DMS 273 (cell line): ENCODE data around the gene WDR86.

Experiments used
- DNase-seq: peaks from one replicate; lab custom pipeline; 2025; ENCODE audit not compliant: unreplicated experiment; lab: John Stamatoyannopoulos, UW

The WDR86 gene

DNA sequence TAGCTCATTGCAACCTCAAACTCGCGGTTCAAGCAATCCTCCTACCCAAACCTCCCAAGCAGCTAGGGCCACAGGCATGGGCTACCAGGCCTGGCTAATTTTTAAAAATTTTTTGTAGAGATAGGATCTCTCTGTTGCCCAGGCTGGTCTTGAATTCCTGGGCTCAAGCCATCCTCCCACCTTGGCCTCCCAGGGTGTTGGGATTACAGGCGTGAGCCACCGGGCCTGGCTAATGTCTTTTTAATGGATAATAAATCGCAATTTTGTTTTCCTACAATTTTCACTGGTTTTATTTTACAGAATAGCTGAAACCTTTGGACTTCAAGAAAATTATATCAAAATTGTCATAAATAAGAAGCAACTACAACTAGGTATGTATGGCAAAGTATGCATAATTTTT, 57.3 kb downstream of the WDR86 start:
- no peak for DNase-seq

DNA sequence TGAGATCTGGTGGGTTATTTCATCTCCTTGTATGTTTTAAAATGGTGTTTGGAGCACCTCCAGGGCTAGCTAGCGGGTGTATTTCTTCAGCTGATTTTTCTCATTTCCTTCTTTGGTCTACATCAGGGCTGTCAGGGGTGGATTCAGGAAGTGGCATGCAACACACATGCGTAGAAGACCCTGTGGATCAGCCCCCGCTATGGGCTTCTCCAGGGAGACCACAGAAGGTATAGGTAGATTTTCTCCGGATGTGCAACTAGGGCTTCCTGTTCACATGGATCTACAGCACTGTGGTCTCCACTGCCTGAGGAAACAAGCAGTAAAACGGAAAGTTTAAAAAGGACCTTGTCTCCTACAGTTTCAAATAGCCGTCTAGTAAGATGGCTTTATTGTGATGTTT, 57.9 kb downstream of the WDR86 start:
- DNase-seq = no peak

DNA sequence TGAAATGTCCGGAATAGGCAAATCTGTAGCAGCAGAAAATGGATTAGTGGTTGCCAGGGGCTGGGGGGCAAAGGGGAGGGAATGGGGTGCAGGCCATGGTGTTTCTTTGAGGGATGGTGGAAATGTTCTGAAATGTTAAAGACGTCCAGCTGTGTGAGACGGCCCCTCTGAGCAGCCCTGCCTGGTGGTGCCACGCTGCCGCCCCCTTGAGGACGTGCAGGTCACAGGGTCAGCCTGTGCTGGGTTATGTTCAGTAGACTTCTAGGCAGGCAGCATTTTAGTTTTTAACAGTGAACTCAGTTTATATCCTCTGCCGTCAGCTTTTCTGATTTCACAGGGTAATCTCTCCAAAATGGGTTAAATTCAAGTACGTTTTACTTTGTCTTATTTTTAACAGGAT, 58.8 kb downstream of the WDR86 start:
- peak; percentile 55 for DNase-seq

DNA sequence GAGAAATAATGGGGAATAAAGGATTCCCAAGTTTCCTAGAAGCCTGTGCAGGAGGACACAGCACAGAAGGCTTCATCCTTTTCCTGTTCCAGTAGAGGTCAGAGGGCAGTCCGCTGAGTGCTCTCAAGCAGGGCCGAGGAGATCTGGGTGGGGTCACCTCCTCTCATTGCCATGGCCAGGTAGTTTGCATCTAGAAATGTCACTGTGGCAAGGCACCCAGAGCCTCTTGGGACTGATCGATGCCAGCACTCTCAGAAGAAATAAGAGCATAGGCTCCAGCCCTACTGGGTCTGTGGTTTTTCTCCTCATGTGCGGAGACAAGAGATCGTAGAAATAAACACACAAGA, 60.4 kb downstream of the WDR86 start:
- DNase-seq = no peak

DNA sequence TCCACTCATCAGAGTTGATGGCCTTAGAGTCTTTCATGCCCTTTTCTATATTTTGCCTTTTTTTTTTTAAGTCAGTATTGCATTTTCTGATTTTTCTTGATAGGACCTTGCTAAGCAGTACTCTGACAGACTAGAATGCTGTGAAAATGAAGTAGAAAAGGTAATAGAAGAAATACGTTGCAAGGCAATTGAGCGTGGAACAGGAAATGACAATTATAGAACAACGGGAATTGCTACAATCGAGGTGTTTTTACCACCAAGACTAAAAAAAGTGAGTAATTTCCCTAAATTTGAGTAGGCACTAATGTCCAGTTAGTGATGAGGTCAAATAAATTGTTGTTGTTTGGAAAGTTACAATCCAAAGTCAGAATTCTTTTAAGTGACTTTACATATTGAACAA, 60.9 kb downstream of the WDR86 start:
- DNase-seq = no peak

DNA sequence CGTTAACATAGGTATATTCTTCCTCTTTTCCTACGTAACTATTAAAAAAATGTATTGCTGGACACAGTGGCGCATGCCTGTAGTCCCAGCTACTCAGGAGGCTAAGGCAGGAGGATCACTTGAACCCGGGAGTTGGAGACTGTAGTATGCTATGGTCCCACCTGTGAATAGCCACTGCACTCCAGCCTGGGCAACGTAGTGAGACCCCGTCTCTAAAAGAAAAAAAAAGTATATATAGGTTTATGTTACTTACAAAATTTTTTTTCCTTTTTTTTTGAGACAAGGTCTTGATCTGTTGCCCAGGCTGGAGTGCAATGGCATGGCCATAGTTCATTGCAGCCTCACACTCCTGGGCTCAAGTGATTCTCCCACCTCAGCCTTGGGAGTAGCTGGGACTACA, 62.6 kb downstream of the WDR86 start:
- DNase-seq = no peak

DNA sequence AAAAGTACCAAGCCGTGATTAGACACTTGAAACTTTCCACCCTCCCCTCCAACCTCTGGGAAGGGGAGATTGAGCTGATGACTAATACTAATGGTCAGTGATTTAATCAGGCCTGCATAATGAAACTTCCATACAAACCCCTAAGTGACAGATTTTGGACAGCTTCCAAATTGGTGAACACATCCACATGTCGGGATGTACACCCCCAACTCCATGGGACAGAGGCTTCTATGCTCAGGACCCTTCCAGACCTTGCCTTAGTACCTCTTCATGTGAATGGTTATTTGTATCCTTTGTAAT, 63.4 kb downstream of the WDR86 start:
- no peak for DNase-seq

DNA sequence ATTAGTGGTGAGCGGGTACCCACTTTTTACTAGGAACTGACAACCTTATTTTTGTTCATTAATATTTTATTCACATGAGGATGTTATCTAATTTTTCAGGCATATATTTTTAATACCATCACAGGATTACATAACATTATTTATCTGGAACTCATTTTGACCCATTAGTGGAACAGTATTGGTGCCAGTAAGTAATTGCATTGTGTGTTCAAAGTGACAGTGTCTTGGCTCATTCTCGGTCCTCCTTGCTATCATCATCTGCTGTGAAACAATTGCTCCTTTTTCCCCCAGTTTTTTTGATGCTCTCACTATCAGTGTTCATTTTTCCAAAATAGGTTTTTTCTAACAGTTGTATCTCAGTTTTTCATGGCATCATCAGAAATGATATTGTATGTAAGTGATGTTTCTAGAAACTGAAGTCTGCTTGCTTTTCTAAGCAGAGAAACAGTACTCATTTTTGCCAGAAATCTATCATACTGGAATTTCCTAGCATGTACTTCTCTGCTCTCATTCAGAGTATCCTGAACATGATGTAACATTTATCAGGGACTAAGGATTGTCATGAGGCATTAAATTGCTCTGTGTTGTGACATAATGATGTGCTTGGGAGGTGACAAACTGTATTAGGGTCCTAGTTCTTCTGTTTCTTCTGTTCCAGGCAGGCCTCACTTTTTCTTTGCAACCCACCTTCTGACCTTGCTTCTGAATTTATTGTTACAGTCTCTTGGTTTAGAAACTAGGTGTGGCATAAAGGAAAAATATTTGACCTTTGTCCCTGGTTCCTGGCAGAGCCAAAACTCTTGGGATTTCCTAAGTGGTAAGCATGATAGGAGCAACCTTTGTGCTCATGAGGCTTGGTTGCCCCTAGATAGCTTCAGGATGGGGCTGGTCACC, 64.0 kb downstream of the WDR86 start:
- DNase-seq = no peak

DNA sequence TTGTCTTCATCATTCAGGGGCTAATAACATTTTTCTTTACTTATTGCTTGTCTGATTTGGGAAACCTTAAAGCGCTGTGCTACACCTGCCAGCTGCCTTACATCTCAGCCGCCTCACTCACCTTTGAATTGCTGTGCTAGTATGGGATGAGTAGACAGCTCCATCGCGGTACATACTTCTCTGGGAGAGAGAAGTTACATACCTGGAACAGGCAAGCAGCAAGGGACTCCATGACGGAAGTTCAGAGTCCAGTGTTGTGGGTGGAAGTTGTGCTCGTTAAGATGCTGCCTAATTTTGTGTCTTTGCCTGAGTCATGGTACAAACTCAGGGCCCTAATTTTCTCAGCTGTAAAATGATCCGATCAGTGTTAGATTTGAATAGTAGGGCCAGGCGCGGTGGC, 66.3 kb downstream of the WDR86 start:
- DNase-seq = no peak

DNA sequence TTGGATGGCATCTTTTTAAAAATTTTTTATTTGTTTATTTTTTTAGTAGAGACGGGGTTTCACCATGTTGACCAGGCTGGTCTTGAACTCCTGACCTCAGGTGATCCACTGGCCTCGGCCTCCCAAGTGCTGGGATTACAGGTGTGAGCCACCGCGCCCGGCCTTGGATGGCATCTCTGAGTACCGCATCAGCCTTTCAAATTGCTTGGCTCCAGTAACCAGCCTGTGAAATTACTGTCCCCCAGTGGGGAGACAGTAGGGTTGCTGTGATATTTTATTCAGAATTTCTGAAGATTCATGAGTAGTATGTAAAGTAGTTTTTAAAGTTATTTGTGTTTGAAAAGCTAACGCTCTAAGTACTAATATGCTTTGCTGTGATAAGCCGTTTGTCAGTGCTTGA, 67.0 kb downstream of the WDR86 start:
- no peak for DNase-seq

DNA sequence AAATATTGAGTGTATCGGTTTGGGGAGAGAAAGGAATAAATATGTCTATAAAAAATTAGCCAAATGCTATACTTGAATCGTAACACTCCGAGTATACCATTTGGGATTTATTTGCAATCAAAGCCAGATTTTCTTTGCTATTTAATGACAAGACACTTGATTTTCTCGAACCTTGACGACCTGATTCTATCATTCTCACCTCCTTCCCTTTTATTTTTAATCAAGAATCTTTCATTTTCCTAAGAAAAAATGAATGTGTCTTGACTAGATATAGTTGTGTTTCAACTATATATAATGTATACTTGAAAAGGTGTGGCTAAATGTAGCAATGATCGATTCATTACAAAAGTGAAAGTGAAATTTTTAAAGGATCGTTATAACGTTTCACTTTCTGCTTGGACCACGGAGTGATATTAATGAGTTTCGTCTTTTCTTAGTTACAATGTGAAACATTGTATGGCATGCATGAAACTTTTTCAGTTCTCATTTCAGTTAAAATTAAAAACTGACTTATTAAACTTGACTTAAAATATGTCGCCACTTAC, 67.7 kb downstream of the WDR86 start:
- no peak for DNase-seq

DNA sequence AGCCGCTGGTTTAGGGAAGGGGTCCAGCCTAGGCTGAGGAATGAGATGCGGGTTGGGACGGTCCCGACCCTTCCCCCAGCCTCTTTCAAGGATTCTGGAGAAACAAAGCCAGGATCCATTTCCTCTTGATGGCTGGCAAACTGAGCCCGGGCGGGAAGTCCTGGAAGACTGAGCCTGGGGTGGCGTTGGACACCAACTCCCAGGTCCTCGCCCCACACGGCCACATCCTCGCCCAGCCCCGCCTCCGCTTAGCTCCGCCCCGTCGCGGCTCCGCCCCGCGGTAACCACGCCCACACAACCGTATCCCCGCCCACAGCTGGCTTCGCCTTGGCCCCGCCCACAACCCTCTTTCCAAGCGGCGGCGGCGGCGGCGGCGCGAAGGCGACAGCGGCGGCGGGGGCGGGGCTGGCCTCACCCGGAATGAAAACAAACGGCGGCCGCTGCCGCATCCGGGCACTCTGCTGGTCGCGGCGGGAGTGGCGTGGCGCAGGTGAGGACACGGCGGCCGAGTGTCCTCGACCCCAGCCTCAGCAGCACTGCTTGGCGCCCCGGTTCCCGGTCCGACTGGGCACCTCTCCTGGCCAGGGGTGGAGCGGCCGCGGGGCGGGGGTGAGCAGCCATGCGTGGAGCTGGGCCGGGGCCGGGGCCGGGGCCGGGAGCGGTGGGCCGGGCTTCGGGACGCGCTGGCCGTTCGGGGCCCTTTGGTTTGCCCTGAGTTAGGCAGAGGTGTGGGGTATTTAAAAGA, 68.3 kb downstream of the WDR86 start, which contains the start of gene NUB1:
Gene NUB1, plus strand, starts transcription at position 456 of the 745 bp plus-strand sequence. CDS start 3,538 bp downstream, outside the sequence.
- DNase-seq = peak; percentile 97

DNA sequence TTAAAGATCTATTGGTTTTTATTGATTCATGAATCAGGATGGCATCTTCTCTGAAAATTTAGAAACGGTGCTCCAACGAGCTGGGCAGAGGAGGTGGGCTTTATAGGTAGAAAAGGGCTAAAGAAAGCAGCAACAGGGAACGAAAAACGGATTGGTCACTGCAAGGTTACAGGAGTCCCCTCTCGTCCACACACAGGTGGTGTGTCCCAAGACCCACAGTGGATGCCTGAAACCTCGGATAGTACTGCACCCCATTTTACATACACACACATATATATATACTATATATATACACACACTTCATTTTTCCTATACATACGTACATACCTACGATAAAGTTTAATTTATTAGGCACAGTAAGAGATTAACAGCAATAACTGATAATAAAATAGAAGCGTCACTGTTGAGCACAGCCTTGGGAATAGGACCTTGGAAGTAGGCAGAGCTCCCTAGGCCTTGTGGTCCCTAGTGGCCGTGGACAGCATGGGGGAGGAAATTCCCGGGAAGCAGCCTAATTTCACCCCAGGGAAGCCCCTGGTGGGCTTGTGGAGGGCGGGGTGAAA, 69.0 kb downstream of the WDR86 start:
- no peak for DNase-seq

DNA sequence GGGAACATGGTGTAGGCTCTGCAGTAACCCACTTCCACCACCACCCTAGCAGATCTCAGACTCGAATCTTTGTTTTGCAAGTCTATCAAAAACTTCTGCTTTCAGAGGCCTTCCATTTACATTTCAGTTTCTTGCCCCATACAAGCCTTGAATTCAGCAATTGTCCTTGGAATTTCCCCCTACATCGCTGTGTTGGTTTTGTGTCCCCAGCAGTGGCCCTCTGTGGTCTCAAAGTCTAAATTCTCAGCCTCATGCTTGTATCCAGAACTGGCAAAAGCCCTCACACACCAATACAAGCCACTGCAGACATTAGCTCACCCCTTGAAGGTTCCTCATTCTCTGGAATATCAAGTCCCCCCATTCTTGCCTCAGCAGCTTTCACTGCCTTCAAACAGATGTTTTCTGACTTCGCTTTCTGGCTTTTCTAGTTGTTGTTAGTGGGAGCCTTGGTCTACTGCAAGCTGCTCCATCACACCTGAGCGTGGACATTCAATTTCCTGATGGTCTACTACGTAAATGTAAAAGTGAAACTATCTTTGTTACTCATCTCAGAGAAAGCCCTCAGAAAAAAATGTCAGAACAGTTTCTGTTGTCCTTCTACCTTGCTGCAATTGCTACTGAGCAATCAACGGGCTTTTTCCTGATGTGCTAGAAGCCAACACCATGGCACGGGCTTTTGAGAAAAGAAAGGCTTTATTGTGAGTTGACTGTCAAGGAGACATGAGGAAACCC, 70.0 kb downstream of the WDR86 start:
- no peak for DNase-seq

DNA sequence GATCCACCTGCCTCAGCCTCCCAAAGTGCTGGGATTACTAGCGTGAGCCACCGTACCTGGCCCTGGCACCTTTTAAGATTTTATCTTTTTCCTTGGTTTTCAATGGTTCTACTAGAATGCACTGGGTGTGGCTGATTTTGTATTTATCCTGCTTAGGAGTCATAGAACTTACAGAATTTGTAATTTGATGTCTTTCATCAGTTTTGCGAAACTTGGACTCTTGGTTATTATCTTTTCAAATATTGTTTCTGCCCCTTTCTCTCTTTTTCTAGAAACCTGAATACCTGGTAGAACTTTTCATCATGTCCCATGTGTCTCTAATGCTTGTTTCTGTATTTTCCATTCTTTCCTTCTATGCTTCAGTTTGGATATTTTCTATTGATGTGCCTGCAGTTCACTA, 71.0 kb downstream of the WDR86 start:
- no peak for DNase-seq

DNA sequence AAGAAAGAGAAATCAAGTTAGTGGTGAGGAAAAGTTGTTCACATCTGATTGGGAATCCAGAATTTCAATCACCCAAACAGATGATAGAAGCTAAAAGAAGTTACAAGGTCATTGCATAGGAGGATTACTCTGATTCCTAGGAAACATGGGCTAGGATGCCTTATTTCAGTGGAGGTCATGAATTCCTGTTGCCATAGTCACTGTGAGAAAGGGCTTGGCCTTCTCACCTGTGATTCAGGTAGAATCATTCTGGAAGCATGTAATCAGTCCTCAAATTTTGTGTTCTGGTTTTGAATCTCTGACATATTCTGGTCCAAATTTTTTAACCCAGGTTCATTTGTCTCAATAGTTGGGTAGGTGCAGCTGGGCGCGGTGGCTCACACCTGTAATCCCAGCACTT, 72.5 kb downstream of the WDR86 start:
- no peak for DNase-seq

DNA sequence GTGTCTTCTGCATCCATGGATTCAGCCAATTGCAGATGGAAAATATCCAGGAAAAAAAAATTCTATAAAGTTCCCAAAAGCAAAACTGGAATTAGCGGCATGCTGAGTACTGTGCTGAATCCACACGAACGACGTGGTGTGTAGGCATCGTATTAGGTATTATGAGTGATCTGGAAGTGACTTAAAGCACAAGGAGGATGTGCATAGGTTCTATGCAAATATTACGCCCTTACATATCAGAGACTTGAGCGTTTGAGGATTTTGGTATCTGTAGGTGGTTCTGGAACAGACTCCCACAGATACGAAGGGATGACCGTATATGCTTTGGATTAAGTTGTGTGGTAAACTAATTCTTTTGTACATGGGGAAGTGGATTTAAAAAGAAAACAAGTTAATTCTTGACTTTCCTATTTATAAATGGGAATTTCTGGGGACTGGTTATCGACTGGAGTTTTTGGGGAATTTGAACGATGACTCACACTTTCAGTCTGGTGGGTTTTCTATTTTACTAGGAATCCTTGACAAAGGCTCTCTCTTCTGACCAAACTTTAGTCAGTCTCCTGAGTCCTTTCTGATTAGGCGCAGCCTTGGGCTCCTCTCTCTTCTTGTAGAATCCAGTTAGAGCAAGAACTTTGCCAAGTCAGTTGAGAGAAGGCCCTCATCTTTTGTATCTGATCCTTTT, 73.7 kb downstream of the WDR86 start:
- no peak for DNase-seq

DNA sequence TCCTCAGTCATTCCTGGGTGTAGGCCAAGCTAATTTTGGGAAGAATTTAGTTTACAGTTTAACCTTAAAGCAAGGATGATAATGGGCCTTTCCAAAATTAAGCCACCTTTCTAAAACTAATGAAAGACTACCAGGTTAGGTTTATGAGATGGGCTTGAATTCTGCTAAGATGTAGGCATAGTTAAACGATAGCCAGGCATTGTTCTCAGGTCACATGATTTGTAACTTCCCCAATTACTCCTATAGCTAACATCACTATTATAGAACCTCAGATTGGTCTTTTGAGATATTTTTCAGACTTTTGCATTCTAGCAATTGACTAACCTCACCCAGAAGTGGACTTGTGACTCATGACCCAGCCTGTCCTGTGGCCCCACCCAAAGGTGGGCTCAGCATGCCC, 75.2 kb downstream of the WDR86 start:
- no peak for DNase-seq
